NCI-H446 treated with DMSO at 0.1 percent for 48 hours (cell line): ENCODE results near the gene ACACA.

Experiments
- DNase-seq: peaks from one replicate; lab custom pipeline; 2025; lab: John Stamatoyannopoulos, UW

The ACACA gene

DNA sequence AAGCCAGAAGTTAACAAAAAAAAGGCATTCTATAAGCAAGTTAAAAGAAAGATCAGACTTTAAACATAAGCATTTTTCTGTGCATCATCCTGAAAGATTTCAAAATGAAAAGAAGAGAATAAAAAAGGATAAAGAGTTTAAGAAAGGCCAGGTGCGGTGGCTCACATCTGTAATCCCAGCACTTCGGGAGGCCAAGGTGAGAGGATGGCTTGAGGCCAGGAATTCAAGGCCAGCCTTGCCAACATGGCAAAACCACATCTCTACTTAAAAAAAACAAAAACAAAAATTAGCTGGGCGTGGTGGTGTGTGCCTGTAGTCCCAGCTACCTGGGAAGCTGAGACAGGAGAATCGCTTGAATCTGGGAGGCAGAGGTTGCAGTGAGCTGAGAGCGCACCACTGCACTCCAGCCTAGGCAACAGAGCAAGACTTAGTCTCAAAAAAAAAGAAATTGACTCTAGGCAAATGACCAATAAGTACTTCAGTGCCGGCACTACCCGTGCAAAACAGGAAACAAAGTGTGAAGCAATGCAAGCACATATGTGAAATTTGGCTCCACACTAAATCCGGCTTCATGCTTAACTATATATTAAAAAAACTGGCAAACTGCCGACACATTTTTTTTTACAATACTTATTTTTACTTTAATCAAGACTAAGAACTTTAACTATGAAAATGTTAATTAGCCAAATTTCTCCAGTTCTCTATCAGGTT, 114.1 kb downstream of the ACACA start:
- no peak for DNase-seq

DNA sequence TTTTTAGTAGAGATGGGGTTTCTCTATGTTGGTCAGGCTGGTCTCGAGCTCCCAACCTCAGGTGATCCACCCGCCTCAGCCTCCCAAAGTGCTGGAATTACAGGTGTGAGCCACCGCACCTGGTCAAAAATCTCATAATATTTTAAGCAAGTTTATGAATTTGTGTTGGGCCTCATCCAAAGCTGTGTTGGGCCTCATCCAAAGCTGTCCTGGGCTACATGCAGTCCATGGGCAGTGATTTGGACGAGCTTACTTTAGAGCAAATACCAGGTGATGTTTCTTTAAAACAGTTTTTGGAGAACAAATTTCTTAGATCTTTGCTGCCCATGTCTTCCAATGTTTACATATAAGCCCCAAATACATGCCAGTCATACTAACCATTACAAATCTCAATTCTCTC, 115.3 kb downstream of the ACACA start:
- DNase-seq, result no peak

DNA sequence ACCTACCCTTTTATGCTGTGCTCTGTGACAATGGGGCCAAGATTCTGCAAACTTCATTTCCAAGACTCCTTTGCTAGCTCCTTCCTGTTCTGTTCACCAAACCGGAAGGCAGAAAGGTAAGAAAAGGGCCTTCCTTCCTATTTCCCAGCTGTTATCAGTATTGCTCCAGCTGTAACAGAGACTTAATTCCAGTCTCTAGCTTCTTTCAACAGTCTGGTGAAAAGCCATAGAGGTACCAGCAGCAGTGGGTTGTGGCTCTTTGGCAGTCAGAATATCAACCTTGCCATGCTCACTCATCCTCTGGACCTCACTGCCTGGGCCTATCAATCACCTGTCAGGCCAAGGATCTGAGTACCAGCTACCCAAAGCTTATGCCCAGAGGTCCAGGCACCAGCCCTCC, 120.2 kb downstream of the ACACA start:
- DNase-seq, result no peak

DNA sequence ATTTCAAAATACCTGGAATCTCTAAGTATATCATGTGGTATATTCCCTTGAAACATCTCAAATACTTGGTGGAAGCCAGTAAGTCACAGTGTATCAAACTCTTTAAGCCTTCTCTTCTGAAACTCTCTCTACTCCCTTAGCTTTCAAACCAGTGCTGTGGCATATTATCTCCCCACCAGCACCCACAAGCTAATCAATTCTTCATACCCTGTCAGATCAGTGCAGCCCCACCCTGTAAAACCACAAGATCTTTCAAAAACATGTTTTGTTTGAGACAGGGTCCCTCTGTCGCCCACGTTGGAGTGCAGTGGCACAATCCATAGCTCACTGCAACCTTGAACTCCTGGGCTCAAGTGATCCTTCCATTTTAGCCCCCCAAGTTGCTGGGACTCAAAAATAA, 122.4 kb downstream of the ACACA start:
- DNase-seq, result no peak

DNA sequence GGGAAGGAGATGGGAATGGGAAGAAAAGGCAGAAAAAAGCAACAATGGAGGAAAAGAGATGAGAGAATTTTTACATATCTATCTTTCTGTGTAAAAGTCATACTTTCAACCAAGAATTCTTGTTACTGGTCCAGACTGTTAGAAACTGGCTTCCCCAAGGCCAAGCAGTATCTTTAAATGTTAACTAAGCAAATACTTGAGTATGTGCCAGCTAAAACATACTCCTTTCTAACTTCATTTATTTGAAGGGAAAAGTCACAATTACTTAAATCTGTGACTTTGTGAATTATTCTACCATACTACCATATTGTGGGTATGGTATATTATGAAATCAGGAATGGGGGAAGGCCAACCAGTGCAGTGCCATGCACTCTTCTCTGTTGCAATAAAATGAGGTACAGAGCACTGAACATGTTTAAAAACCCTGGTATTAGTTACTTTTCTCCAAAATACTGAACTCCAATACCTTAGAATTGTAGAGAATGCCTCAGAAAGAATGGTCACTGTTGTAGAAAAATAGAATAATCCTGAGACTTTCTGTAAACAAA, 123.1 kb downstream of the ACACA start:
- DNase-seq, result no peak

DNA sequence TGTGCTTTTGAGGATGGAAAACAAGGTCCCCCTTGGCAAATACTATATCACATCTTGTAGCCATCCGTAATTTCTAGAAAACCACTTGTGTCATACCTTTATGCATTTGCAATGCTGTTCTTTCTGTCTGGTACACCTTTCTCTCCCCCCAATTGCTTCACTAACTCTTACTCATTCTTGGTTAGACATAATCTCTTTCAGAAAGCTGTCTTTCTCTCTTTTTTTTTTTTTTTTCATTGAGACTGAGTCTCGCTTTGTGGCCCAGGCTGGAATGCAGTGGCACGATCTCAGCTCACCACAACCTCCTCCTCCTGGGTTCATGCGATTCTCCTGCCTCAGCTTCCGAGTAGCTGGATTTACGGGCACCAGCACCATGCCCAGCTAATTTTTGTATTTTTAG, 125.8 kb downstream of the ACACA start:
- DNase-seq, result no peak

DNA sequence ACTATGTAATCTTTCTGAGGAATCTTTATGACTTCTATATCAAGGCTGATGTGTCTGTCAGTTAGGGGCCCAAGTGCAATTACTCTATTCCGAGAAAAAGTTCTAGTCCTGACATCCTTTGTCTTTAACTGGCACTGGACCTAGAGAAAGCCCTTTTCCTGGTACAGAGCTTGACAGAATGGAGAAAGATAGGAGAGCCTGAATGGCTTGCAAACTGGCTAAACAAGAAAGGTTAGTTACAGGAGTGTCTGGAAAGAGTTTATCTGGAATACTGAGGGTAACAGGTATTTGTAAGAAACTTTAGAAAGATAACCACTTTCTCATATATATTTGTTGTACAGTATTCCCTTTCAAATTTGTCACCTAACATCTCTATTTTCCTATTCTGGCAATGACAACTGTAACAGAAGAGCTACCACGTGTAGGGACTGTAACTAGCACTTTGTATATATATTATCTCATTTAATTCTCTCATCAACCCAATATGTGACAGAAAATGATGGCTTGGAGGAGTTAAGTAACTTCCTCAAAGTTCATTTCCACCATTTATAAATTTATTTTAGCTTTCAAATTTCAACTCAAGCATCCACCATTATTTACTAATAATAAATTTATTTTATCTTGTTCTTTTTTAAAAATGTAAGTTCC, 128.3 kb downstream of the ACACA start:
- DNase-seq, result no peak

DNA sequence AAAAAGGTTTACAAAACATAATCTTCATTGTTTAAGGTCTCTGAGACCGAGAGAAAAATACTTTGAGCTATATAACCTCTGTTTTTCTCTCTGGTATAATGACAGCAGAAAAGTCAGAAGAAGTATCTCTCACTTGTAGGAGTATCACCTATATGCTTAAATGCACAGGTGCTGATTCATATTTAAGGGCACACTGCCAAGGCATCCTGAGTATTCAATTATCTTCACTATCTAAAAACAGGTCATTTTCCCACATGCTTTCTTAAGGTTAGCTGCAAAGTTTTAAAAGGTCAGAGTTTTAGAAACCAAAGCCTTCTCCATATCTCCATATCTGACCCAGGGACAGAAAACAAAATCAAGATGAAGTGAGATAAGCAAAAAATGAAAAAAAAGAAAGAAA, 130.2 kb downstream of the ACACA start:
- DNase-seq, result no peak

DNA sequence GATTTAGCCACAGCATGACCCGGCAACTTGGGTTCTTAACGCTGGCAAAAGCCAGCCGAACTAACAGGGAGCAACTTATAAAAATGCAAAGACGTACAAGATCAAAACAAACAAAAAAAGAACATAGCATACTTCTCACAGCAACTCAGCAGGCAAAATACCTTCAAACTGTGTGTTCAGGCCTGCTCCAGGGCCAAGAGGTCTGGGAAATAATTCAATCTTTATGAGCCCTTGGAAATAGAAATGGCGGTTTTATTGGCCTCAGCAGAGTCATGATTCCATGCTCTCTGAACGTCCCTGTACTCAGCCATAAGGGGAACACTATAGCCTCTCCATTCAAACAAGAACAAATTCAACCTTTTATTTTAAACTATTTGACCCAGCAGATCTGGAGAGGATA, 132.2 kb downstream of the ACACA start:
- no peak for DNase-seq

DNA sequence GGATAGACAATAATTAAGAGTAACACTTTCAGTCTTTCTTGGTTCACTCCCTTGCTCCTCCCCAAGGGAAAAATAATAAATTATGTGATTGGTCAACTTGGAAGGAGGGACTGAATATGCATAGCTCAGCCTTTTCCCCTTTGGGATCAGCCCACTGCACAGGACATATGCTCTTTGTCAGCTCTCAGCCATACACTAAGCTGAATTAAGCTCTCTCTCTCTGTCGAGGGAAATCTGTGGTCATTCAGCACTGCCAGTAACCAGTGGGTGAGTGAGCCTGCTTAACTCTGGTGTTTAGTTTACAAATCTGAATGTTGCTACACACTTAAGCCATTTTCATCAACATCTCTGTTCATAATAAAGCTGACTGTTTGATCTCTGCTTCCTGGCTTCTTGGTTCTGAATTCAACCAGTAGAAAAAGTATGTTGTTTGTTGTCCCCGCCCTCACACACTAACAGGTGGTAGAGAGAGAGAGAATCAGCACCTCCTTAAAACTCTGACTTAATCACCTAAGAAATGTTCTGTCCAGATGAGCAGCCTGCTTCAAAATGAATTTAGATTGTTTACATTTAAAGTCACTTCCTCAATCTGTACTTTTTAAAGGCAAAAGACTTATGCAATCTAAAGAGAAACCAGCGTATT, 133.1 kb downstream of the ACACA start:
- no peak for DNase-seq

DNA sequence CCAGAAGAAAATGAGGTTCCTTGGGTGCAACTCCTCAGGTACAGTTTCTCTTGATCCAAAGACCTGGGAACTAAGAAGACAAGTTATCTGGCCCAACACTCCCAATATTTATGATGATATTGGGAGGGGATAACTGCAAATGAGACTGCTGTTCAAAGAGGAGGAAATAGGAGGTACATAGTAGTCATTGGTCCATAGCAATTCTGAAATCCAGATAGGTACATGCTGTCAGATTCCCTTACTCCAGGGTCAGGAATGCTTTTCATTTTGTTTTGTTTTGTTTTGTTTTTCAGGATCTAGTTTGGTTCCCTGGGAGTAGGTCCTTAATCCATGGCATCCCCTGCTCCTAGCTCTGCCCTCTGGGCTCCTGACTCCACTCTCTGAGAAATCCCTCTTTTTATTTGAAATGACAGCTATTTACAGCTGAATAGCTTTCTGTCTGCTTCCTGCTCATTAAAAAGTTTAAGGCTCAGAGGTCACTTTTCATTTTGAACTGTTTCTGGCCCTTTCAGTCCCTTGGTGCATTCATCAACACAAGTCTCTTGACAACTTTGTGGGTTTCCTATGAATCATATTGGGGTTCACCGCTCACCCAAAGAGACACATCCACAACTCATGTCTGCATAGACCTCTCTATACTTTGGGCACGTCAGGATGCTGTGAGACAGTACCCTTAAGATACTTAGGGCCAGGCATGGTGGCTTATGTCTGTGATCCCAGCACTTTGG, 141.0 kb downstream of the ACACA start:
- no peak for DNase-seq

DNA sequence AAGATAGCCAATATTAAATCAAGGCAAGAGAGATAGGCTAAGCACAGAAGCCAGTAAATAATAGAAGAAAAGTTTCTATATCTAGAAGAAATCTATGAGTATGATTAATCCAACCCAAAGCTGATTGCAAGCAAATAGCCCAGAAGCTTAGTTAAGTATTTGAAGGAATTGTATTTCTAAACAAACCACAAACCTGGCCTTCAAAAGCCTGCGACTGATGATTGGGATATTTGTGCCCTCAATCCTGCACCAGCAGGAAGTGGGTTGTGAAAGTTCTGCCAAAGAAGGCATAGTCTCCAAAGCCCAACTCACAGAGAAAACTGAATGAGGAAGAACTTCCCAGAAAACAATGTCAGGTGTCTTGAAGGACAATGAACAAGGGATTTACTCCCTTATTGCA, 145.3 kb downstream of the ACACA start:
- DNase-seq, result no peak

DNA sequence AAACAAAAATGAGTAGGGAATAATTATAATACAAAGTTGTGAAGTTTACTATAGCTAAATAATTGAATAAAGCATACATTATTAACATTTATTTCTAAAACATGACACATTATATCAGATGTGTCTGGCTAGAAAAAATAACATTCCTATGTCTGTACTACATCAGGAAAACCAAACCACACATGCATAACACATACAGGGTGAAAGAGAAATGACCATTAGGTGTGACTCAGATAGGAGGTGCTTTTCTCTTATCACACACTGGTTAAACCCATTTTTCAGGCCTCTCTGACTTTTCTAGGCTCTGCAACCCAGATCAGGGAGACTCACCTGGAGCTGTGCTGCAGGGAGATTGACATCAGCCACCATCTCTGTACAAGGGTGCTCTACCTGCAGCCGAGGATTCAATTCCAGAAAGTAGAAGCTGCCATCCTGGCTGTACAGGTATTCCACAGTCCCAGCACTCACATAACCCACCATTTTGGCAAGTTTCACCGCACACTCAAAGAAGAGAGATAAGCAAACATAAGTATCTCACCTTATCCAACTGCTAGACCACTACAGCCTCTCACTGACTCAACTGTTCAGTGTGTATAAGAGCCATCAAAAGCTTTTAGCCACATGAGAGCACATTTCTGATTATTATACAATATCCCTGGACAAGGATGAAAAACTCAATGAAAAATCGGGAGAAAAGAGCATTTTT, 147.5 kb downstream of the ACACA start:
- DNase-seq, result no peak

DNA sequence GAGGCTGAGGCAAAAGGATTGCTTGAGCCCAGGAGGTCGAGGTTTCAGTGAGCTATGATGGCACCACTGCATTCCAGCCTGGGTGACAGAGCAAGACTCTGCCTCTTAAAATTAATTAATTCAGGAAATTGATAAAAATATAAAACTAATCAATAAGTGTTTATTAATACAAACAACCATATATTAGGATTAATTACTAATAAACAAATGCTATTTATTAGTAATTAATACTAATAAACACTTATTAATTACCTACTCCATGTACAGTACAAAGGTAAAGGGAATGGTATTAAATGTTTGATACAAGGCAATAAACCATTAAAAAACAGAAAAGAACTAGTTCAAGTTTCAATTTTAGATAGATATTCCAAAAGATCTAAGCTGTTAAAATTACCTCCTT, 150.0 kb downstream of the ACACA start:
- DNase-seq, result no peak

DNA sequence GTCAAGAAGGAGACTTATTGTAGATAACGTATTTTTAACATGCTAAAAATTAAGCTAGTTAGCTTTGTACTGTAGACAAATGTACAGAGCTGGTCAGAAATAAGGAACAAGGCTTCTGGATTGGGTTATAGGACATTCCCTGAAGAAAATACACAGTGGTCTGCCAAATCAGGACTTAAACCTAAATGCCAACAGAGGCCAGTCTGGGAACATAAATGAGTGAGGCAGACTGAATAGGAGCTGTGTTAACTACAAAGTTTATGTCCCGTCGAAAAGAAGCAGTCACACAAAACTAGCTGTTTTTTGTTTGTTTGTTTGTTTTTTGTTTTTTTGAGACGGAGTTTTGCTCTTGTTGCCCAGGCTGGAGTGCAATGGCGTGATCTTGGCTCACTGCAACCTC, 151.2 kb downstream of the ACACA start:
- no peak for DNase-seq

DNA sequence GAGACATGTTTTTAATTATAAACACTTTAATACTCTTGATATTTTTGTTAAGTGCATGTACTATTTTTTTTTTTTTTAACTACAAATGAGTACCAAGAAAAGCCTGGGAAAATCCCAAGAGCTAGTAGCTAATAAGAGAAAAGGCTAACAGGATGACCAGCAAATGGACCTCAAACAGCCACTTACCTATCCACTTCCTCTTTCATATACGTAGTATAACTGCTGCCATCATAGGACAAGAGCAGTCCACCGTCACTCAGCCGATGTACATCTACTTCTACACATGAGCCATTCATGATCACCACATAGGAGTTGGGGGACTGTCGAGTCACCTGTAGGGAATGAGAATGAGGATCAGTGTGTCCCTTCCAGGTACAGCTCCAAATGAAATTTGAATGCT, 158.8 kb downstream of the ACACA start:
- DNase-seq, result no peak

DNA sequence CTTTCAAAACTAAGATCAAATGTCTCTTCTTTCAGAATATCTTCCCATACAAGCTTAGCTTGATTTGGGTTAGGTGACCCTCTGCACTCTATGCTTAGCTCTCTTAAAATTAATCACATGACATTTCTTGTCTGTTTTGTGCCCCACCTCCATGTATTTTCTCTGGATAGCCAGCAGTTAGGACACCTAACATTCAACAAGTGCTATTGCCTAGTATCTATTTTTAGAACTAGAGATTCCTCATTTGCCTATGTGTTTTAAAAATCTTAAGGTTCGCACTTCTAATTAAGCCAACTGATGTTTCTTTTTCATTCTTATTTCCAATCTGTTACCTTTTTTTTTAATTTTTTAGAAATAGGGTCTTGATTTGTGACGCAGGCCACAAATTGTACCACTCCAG, 160.6 kb downstream of the ACACA start:
- DNase-seq, result no peak

DNA sequence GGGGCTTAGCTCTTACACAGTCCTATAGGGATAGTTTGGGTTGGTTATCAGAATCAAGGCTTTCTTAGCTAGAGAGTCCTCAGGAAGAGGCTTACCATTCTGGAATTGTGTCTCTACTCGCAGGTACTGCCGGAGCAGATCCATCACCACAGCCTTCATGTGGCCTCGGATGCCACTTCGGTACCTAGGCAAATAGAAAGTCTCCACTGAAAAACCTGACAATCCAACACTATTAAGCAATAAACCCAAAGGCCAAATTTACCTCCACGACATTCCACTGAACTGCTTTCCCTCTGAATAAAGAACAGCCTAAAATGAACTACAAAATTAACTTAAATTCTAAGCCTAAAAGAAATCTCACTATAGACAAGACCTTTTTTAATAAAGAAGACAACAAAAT, 166.3 kb downstream of the ACACA start:
- DNase-seq, result no peak

DNA sequence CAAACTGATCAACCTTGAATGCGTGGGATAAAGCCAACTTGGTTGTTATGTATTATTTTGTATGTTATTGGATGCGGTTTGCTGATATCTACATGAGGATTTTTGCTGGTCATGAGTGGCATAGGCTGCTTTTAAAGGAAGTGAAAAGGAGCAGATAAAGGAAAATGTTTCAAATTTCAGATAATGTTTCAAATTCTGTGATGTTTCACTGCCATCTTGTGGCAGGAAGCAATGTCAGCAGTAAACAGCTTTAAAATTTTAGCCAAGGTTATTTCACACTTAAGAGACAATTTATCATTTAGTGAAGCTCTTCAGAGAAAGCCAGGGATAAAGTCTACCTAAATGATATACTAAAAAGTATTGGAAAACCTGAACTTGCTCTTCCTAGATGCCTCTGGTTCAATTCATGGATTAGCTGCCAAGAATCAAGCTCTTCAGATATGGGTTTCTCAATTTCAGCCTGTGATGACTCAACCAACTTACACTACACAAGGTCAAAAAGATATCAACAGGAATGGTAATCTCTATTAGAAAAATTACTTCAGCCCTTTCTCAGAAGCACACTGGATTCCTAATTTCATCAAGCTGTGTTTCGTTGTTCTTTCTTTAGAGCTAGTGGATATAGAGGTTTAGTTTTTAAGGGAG, 166.8 kb downstream of the ACACA start:
- no peak for DNase-seq

DNA sequence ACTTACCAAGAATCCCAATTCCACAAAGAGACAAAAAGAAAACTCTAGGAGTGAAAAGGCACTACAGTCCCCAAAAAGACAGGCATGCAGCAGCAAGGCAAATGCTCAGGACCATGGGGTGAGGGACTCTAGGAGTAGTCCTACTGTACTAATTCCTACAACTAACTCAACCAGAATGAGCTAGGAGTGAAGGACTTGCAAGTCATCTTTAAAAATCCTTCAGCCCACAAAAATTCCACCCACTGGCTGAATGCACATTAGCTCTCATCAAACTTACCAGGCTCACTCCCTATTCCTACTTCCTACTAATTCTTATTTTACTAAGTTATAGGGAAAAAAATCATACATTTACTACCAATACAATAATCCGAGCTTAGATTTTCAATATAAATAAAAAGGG, 172.5 kb downstream of the ACACA start:
- no peak for DNase-seq

DNA sequence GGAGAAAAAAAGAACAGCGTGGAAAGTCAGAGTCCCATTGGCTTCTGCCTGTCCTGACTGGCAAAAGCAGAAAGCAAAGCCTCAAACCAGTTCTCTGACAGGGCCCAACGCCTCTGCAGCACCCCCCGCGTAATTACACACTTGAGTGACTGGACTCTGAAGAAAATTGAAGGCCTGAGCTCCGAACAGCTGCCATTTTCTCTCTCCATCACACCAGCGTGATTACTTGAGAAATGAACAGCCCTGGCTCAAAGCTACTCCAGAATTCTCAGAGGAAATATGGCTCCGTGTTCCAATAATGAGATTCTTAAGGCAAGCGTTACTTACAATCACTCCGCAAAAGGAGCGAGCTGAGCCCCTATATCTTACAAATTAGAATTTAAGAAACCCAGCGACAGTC, 173.6 kb downstream of the ACACA start:
- no peak for DNase-seq

DNA sequence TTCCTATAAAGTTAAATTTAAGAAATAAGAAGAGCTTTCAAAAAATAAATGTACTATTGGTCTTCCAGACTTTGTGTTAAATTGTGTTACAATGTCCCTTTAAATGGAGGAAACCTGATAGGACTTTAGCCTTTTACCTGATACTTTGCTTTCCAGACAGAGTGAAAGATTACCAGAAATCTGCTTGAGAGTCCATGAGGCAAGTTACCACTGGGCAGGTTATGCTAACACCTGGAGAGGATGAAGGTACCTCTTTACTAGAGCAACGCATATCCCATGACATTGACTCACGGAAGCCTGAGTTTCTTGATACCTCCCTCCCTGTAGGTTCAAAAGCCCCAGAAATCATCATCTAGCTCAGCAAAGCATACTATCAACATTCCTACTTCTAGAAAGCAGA, 174.7 kb downstream of the ACACA start:
- DNase-seq, result no peak
